Neural cell (in vitro differentiated cells): ENCODE data around the gene RFX8.

Source experiments
- CTCF ChIP-seq: fragments of 450-650 bp; IDR thresholded peaks from 2 replicates; pipeline ENCODE4 v1.5.1; 2014; ENCODE audit warnings: antibody characterized with exemption, mild to moderate bottlenecking, moderate library complexity; ENCODE audit not compliant: poor library complexity, severe bottlenecking
- EP300 ChIP-seq: fragments of 450-650 bp; conservative IDR thresholded peaks from 2 replicates; pipeline ENCODE4 v1.6.1; 2014; ENCODE audit warnings: antibody characterized with exemption, mild to moderate bottlenecking, moderate library complexity; ENCODE audit not compliant: poor library complexity, severe bottlenecking
- TAF1 ChIP-seq: IDR thresholded peaks from 2 replicates; pipeline ENCODE4 v1.6.1; 2012; ENCODE audit warnings: low read depth

GRCh38 chr2:101387151-101387834 is 87.6 kb downstream of the RFX8 start, which contains the start of gene CREG2:
- peak; percentile 93 for TF ChIP-seq CTCF
- TF ChIP-seq EP300, result no peak
- TF ChIP-seq TAF1, result no peak
